Measurements from ENCODE around the gene CCDC82. TPM values are rescaled to one million over a fixed set of nuclear protein-coding genes. Genes with fewer than 3 reads are reported as not detected.

Gene CCDC82
- total and polyA plus RNA-seq, 2 of the 4 experiments (the other 2 are of a cell fraction): 4.1 to 9.4 TPM

- Histone ChIP-seq H3K18ac (ENCODE audit: low read depth, low read length) (no peak overlapping the region), H3K9me1 (ENCODE audit: insufficient read depth, low read length) (peaks cover 15% of the 10 kb centered on the region), H3K14ac (replicated peaks; ENCODE audit: low read depth, low read length) (peak overlapping the region; percentile 42; the same call in 1 of the 2 replicates), H3K27ac (ENCODE audit: insufficient read depth, low read length) (no peak overlapping the region), H3K4me1 (ENCODE audit: control insufficient read depth, insufficient read depth, low read length) (peaks cover 28% of the 10 kb centered on the region), H2BK15ac (ENCODE audit: low read depth, low read length) (peak overlapping the region; percentile 37; the same call in 2 of the 3 replicates), H3K4me2 (ENCODE audit: low read depth, low read length) (no peak overlapping the region), H3K36me3 (ENCODE audit: control insufficient read depth, insufficient read depth, low read length) (peaks cover 6% of the 10 kb centered on the region), H2AK5ac (ENCODE audit: low read depth, low read length) (peak overlapping the region; percentile 57), H2BK5ac (ENCODE audit: low read depth, low read length, poor library complexity, severe bottlenecking) (peak overlapping the region; percentile 21), H2BK120ac (ENCODE audit: low read depth, low read length) (peak overlapping the region; percentile 5; the same call in 1 of the 2 replicates), H3K9me3 (ENCODE audit: control insufficient read depth, insufficient read depth, low read length) (no peaks in the 10 kb centered on the region), H2BK20ac (ENCODE audit: low read depth, low read length) (peak overlapping the region; percentile 47), H3K56ac (ENCODE audit: extremely low read depth, insufficient read depth, low read length) (no peak overlapping the region), H4K5ac (ENCODE audit: low read depth, low read length) (peak overlapping the region; percentile 4; the same call in 1 of the 2 replicates), H4K20me1 (ENCODE audit: insufficient read depth, low read length) (no peaks in the 10 kb centered on the region), H3K9ac (ENCODE audit: low read depth, low read length) (no peak overlapping the region), H3K4me3 (ENCODE audit: insufficient read depth, low read depth, low read length) (no peak overlapping the region), H3K23ac (ENCODE audit: low read depth, low read length) (no peak overlapping the region; the same call in 1 of the 2 replicates), H4K8ac (ENCODE audit: low read depth in 2 of 2, low read length in 2 of 2) (peak overlapping the region in 1 of 2 experiments; percentile 10; a peak in 1 of 4 replicates), H4K91ac (ENCODE audit: insufficient read depth, low read depth, low read length) (peak overlapping the region; percentile 8; the same call in 1 of the 2 replicates), H3K27me3 (ENCODE audit: control insufficient read depth, insufficient read depth, low read length) (no peaks in the 10 kb centered on the region), H3K79me1 (ENCODE audit: low read depth in 1 of 2, low read length in 2 of 2) (peaks cover 44 to 91% of the 10 kb centered on the region in 2 experiments), H3K4ac (ENCODE audit: low read depth, low read length) (peak overlapping the region; percentile 54), H2AFZ (replicated peaks; ENCODE audit: low read length, poor library complexity) (no peak overlapping the region), H2AK9ac (replicated peaks; ENCODE audit: low read depth, low read length, poor library complexity) (no peak overlapping the region)
- ChIA-PET CTCF (interaction anchor here (0.6 kb wide), 1 partner anchor 10 kb away, joined by 7 read pairs; no protein-coding TSS in a partner anchor), POLR2A (ENCODE audit: unreplicated experiment) (no interaction called here)
- BruUV-seq (replicated peaks): no TSS peak
- ATAC-seq (ENCODE audit: low read depth) (no peak), DNase-seq (no peak)
- no CpG with 5 or more reads among the region's 3 CpGs for WGBS, 2 experiments (ENCODE audit: extremely low coverage in 2 of 2, insufficient read length in 1 of 2)
- intact Hi-C loops (cut with micrococcal nuclease): no loop called here
- dilution Hi-C loops (cut with HindIII; ENCODE audit: low sequenced_read_pairs, unreplicated experiment): no loop called here
- TF ChIP-seq RAD21 (IDR thresholded peaks at IDR 0.05; ENCODE audit: low read length) (no peak), MAZ (IDR thresholded peaks at IDR 0.05; ENCODE audit: borderline replicate concordance, low read depth, low read length) (no peak), SMC3 (IDR thresholded peaks at IDR 0.05; ENCODE audit: low read depth, low read length) (no peak), POLR2A (IDR thresholded peaks at IDR 0.05; ENCODE audit: low read depth, low read length) (no peak), CEBPB (IDR thresholded peaks at IDR 0.05; ENCODE audit: low read depth, low read length) (no peak), USF2 (IDR thresholded peaks at IDR 0.05; ENCODE audit: low read depth, low read length) (no peak), MXI1 (IDR thresholded peaks at IDR 0.05; ENCODE audit: borderline replicate concordance, low read depth, low read length) (no peak), BHLHE40 (IDR thresholded peaks at IDR 0.05; ENCODE audit: low read depth, low read length) (no peak), FOS (IDR thresholded peaks at IDR 0.05; ENCODE audit: low read depth, low read length) (no peak), MAFK (IDR thresholded peaks at IDR 0.05; ENCODE audit: low read depth, low read length) (no peak), CHD1 (IDR thresholded peaks at IDR 0.05; ENCODE audit: low read depth, low read length) (no peak)
- TF ChIP-seq, protein P1, sequence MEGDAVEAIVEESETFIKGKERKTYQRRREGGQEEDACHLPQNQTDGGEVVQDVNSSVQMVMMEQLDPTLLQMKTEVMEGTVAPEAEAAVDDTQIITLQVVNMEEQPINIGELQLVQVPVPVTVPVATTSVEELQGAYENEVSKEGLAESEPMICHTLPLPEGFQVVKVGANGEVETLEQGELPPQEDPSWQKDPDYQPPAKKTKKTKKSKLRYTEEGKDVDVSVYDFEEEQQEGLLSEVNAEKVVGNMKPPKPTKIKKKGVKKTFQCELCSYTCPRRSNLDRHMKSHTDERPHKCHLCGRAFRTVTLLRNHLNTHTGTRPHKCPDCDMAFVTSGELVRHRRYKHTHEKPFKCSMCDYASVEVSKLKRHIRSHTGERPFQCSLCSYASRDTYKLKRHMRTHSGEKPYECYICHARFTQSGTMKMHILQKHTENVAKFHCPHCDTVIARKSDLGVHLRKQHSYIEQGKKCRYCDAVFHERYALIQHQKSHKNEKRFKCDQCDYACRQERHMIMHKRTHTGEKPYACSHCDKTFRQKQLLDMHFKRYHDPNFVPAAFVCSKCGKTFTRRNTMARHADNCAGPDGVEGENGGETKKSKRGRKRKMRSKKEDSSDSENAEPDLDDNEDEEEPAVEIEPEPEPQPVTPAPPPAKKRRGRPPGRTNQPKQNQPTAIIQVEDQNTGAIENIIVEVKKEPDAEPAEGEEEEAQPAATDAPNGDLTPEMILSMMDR (conservative IDR thresholded peaks at IDR 0.05; ENCODE audit: low read depth, low read length): no peak
- TF ChIP-seq, protein P2, sequence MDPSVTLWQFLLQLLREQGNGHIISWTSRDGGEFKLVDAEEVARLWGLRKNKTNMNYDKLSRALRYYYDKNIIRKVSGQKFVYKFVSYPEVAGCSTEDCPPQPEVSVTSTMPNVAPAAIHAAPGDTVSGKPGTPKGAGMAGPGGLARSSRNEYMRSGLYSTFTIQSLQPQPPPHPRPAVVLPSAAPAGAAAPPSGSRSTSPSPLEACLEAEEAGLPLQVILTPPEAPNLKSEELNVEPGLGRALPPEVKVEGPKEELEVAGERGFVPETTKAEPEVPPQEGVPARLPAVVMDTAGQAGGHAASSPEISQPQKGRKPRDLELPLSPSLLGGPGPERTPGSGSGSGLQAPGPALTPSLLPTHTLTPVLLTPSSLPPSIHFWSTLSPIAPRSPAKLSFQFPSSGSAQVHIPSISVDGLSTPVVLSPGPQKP (IDR thresholded peaks at IDR 0.05; ENCODE audit: borderline replicate concordance, low read depth, low read length): no peak
- in situ Hi-C loops (cut with MboI; ENCODE audit: low sequenced_read_pairs): no loop called here
Measured at GRCh38 chr11:96318850-96319249, 70.9 kb downstream of the CCDC82 start.

Data from IMR-90 (cell line).